ENCODE measurements around the gene SGK1. TPM values are rescaled to one million over a fixed set of nuclear protein-coding genes. Genes with fewer than 3 reads are reported as not detected.

SGK1 gene
- total RNA-seq, 6 experiments from 2014 or later = 75.4 to 117 (median 104) TPM

- no peak overlapping the region for H3K27ac Mint-ChIP-seq
- H3K4me3 Mint-ChIP-seq = no peak overlapping the region
Measured at GRCh38 chr6:134128146-134128545, 189.8 kb downstream of the SGK1 start.

GRCh38 chr6:134123666-134124208 lies 194.2 kb downstream of the SGK1 start:
- no peaks in the 10 kb centered on the region; the same call in 1 of the 2 replicates for H3K27me3 Mint-ChIP-seq (ENCODE audit: insufficient read depth)
- H3K27ac Mint-ChIP-seq = peak overlapping the region; percentile 45; the same call in 1 of the 2 replicates
- peak; percentile 91 for TF ChIP-seq CTCF (IDR thresholded peaks at IDR 0.05)
- H3K4me3 Mint-ChIP-seq = peak overlapping the region; percentile 69
- no peaks in the 10 kb centered on the region for H3K9me3 Mint-ChIP-seq
- peak; percentile 89 for DNase-seq
- H3K36me3 Mint-ChIP-seq (ENCODE audit: low read depth) = no peaks in the 10 kb centered on the region
- H3K4me1 Mint-ChIP-seq (ENCODE audit: low read depth) = peaks cover 8% of the 10 kb centered on the region

More at GRCh38 chr6:134128146-134128545, 189.8 kb downstream of the SGK1 start:
- Mint-ChIP-seq H3K4me1 (ENCODE audit: low read depth) (peaks cover 8% of the 10 kb centered on the region), H3K9me3 (no peaks in the 10 kb centered on the region), H3K27me3 (ENCODE audit: insufficient read depth) (no peaks in the 10 kb centered on the region; the same call in 1 of the 2 replicates), H3K36me3 (ENCODE audit: low read depth) (no peaks in the 10 kb centered on the region)
- no peak for TF ChIP-seq CTCF (IDR thresholded peaks at IDR 0.05)
- DNase-seq = no peak

- H3K27ac Mint-ChIP-seq = no peak overlapping the region
- H3K36me3 Mint-ChIP-seq (ENCODE audit: low read depth) = no peaks in the 10 kb centered on the region
- H3K4me1 Mint-ChIP-seq (ENCODE audit: low read depth) = peaks cover 9% of the 10 kb centered on the region
- no peak overlapping the region for H3K4me3 Mint-ChIP-seq
- no peak for DNase-seq
- H3K9me3 Mint-ChIP-seq = no peaks in the 10 kb centered on the region
- no peaks in the 10 kb centered on the region; the same call in 1 of the 2 replicates for H3K27me3 Mint-ChIP-seq (ENCODE audit: insufficient read depth)
- no peak for TF ChIP-seq CTCF (IDR thresholded peaks at IDR 0.05)
Measured at GRCh38 chr6:134122775-134123174, 195.1 kb downstream of the SGK1 start.

- Mint-ChIP-seq H3K27ac (no peak overlapping the region), H3K36me3 (ENCODE audit: low read depth) (no peaks in the 10 kb centered on the region)
- TF ChIP-seq CTCF (IDR thresholded peaks at IDR 0.05) = no peak
Measured at GRCh38 chr6:134119486-134119885, 198.4 kb downstream of the SGK1 start.

More at GRCh38 chr6:134119486-134119885, 198.4 kb downstream of the SGK1 start:
- DNase-seq = no peak
- peaks cover 17% of the 10 kb centered on the region for H3K4me1 Mint-ChIP-seq (ENCODE audit: low read depth)
- H3K4me3 Mint-ChIP-seq = no peak overlapping the region
- H3K27me3 Mint-ChIP-seq (ENCODE audit: insufficient read depth) = peaks cover 2% of the 10 kb centered on the region; the same call in 1 of the 2 replicates
- no peaks in the 10 kb centered on the region for H3K9me3 Mint-ChIP-seq
